HL-60 (cell line): ENCODE results near the gene PRRC2C.
"Not testable (repeated sequence)": the region's sequence is repeated elsewhere in the genome, so short reads cannot be mapped to it uniquely, and the experiment has no call there.

Source experiments
- DNase-seq, 2 experiments: peaks; one replicate each; pipeline ENCODE4 v3.0.0-alpha.2; 2010 to 2020; ENCODE audit warnings: low read depth in 1 of 2, low spot score in 1 of 2
- H3K27ac ChIP-seq: fragments of 250-450 bp; sonication (Bioruptor Pico); replicated peaks from 2 replicates; pipeline ENCODE4 v1.5.1; 2020; ENCODE audit warnings: mild to moderate bottlenecking, moderate library complexity
- H3K27me3 ChIP-seq: fragments of 250-450 bp; sonication (Bioruptor Pico); 2 replicates; pipeline ENCODE4 v1.5.1; 2021; ENCODE audit warnings: mild to moderate bottlenecking, moderate library complexity; ENCODE audit not compliant: insufficient read depth, poor library complexity, severe bottlenecking
- H3K4me3 ChIP-seq: replicated peaks from 2 replicates; pipeline ENCODE4 v1.5.1; 2011; ENCODE audit warnings: mild to moderate bottlenecking, control low read depth, low read length; ENCODE audit not compliant: insufficient read depth
- CTCF ChIP-seq: IDR thresholded peaks from one replicate; pipeline ENCODE4 v1.5.1; 2011; ENCODE audit warnings: low read length, control low read depth, inconsistent platforms; ENCODE audit not compliant: insufficient read depth
- GABPA ChIP-seq: IDR thresholded peaks from 2 replicates; pipeline ENCODE4 v1.6.1; 2012; ENCODE audit warnings: low read depth
- POLR2AphosphoS5 ChIP-seq: IDR thresholded peaks from 2 replicates; pipeline ENCODE4 v1.6.1; 2012; ENCODE audit warnings: low read depth
- REST ChIP-seq: IDR thresholded peaks from 2 replicates; pipeline ENCODE4 v1.6.1; 2012; ENCODE audit warnings: low read depth; ENCODE audit not compliant: insufficient replicate concordance
- SPI1 ChIP-seq: IDR thresholded peaks from 2 replicates; pipeline ENCODE4 v1.6.1; 2012; ENCODE audit warnings: low read depth, mild to moderate bottlenecking, borderline replicate concordance

PRRC2C gene

GRCh38 chr1:171595324-171595723 is 110.0 kb downstream of the PRRC2C start:
- DNase-seq = no peak
- Histone ChIP-seq H3K27me3 (no peaks in the 10 kb centered on the region), H3K27ac (no peak overlapping the region), H3K4me3 (no peak overlapping the region)
- TF ChIP-seq GABPA = no peak
- no peak for TF ChIP-seq SPI1
- TF ChIP-seq REST = no peak
- no peak for TF ChIP-seq POLR2AphosphoS5

- Histone ChIP-seq H3K27ac (no peak overlapping the region), H3K4me3 (no peak overlapping the region), H3K27me3 (no peaks in the 10 kb centered on the region)
- TF ChIP-seq GABPA (no peak), CTCF (no peak), SPI1 (no peak)
- DNase-seq = no peak
Observed at GRCh38 chr1:171596119-171596518, 110.8 kb downstream of the PRRC2C start.

GRCh38 chr1:171596705-171597104 is 111.4 kb downstream of the PRRC2C start:
- Histone ChIP-seq H3K4me3 (no peak overlapping the region), H3K27ac (no peak overlapping the region), H3K27me3 (no peaks in the 10 kb centered on the region)
- TF ChIP-seq SPI1 (no peak), GABPA (no peak), REST (no peak), POLR2AphosphoS5 (no peak)
- DNase-seq = no peak

GRCh38 chr1:171597203-171597602 is 111.9 kb downstream of the PRRC2C start:
- peak; percentile 30 to 51 for DNase-seq
- TF ChIP-seq POLR2AphosphoS5 (no peak), GABPA (no peak), REST (no peak), CTCF (no peak), SPI1 (no peak)
- H3K27ac ChIP-seq = no peak overlapping the region
- H3K4me3 ChIP-seq = no peak overlapping the region
- no peaks in the 10 kb centered on the region for H3K27me3 ChIP-seq

GRCh38 chr1:171600310-171600709 is 115.0 kb downstream of the PRRC2C start:
- not testable (repeated sequence) for H3K27ac ChIP-seq, H3K27me3 ChIP-seq, H3K4me3 ChIP-seq, DNase-seq
